Type B pancreatic cell (in vitro differentiated cells): ENCODE measurements around the gene CDKAL1. TPM values are rescaled to one million over a fixed set of nuclear protein-coding genes. Genes with fewer than 3 reads are reported as not detected.

Source experiments
- DNase-seq: peaks from one replicate; pipeline ENCODE4 v3.0.0; 2021; ENCODE audit warnings: mixed read lengths; ENCODE audit not compliant: unreplicated experiment; ENCODE audit errors: extremely low spot score
- H3K27ac Mint-ChIP-seq: 2 replicates; pipeline ENCODE4 v1.8.0; 2021; ENCODE audit warnings: mild to moderate bottlenecking, mixed read lengths
- H3K27me3 Mint-ChIP-seq: 2 replicates; pipeline ENCODE4 v1.8.0; 2021; ENCODE audit warnings: mixed read lengths
- H3K36me3 Mint-ChIP-seq: 2 replicates; pipeline ENCODE4 v1.8.0; 2021; ENCODE audit warnings: mixed read lengths
- H3K4me1 Mint-ChIP-seq: one replicate; pipeline ENCODE4 v1.8.0; 2021; ENCODE audit warnings: mixed read lengths; ENCODE audit not compliant: unreplicated experiment
- H3K4me3 Mint-ChIP-seq: 2 replicates; pipeline ENCODE4 v1.8.0; 2021; ENCODE audit warnings: mild to moderate bottlenecking, mixed read lengths
- H3K9me3 Mint-ChIP-seq: 2 replicates; pipeline ENCODE4 v1.8.0; 2021; ENCODE audit warnings: mixed read lengths
- total RNA-seq: library from RNA; stranded (reverse); gene quantifications from 2 replicates; pipeline ENCODE4 v1.2.1, GENCODE V29; 2021; ENCODE audit warnings: low replicate concordance
- TF ChIP-seq, protein P1 (sequence below): fragments of 200-600 bp; sonication (generic); conservative IDR thresholded peaks from 2 replicates; pipeline ENCODE4 v1.5.0; 2021; ENCODE audit warnings: antibody characterized with exemption, mild to moderate bottlenecking

The CDKAL1 gene
- total RNA-seq, 1 donor from 2014 or later: 21.0 TPM

DNA sequence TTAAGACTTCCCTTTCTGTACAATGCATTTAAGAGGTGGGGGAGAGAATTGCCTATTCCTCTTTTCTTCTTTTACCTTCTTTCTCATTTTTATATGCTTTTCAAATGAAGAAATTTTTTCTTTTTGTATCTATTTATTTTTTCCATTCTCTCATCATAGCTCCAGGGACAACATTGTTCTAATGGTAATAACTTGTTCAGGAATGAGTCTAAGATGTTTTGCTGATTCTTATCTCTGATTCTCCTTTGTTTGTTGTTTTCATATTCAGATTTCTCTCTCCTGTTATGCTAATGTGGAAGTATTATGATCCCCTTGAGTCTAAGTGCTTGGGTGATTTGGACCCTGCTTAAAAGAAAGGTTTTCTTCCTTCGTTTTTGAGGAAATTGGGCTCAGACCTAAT lies 451.6 kb downstream of the CDKAL1 start:
- peaks cover 13% of the 10 kb centered on the region for H3K36me3 Mint-ChIP-seq
- H3K9me3 Mint-ChIP-seq: peaks cover 3% of the 10 kb centered on the region
- no peaks in the 10 kb centered on the region for H3K27me3 Mint-ChIP-seq
- DNase-seq: no peak
- H3K27ac Mint-ChIP-seq: no peak overlapping the region
- H3K4me1 Mint-ChIP-seq: no peaks in the 10 kb centered on the region
- TF ChIP-seq, protein P1, sequence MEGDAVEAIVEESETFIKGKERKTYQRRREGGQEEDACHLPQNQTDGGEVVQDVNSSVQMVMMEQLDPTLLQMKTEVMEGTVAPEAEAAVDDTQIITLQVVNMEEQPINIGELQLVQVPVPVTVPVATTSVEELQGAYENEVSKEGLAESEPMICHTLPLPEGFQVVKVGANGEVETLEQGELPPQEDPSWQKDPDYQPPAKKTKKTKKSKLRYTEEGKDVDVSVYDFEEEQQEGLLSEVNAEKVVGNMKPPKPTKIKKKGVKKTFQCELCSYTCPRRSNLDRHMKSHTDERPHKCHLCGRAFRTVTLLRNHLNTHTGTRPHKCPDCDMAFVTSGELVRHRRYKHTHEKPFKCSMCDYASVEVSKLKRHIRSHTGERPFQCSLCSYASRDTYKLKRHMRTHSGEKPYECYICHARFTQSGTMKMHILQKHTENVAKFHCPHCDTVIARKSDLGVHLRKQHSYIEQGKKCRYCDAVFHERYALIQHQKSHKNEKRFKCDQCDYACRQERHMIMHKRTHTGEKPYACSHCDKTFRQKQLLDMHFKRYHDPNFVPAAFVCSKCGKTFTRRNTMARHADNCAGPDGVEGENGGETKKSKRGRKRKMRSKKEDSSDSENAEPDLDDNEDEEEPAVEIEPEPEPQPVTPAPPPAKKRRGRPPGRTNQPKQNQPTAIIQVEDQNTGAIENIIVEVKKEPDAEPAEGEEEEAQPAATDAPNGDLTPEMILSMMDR: no peak
- no peak overlapping the region for H3K4me3 Mint-ChIP-seq

DNA sequence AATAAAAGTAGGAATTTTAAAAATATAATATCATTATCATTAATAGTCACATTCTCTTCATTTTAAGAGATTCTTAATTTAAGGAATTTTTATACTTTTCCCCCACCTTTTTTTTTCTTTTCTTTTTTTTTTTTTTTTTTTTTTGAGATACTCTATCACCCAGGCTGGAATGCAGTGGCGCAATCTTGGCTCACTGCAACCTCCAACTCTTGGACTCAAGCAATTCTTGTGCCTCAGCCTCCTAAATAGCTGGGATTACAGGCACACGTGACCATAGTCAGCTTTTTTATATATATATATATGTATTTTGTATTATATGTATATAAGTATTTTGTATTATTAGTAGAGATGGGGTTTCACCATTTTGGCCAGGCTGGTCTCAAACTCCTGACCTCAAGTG lies 457.7 kb downstream of the CDKAL1 start:
- H3K27ac Mint-ChIP-seq: no peak overlapping the region
- peaks cover under 1% of the 10 kb centered on the region for H3K4me1 Mint-ChIP-seq
- no peak overlapping the region for H3K4me3 Mint-ChIP-seq
- H3K9me3 Mint-ChIP-seq: peaks cover 17% of the 10 kb centered on the region
- TF ChIP-seq, protein P1: no peak
- H3K27me3 Mint-ChIP-seq: no peaks in the 10 kb centered on the region
- H3K36me3 Mint-ChIP-seq: peaks cover 11% of the 10 kb centered on the region
- no peak for DNase-seq

DNA sequence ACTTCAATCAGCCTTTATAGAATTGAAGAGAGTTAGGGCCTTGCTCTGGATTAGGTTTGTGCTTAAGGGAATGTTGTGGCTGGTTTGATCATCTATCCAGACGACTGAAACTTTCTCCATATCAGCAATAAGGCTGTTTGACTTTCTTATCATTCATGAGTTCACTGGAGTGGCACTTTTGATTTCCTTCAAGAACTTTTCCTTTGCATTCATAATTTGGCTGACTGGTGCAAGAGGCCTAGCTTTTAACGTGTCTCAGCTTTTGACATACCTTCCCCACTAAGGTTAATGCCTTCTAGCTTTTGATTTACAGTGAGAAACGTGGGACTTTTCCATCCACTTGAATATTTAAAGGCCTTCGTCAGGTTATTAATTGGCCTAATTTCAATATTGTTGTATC lies 461.8 kb downstream of the CDKAL1 start:
- H3K4me1 Mint-ChIP-seq: peaks cover 18% of the 10 kb centered on the region
- no peaks in the 10 kb centered on the region for H3K27me3 Mint-ChIP-seq
- no peak overlapping the region for H3K4me3 Mint-ChIP-seq
- no peak for DNase-seq
- H3K9me3 Mint-ChIP-seq: peaks cover 13% of the 10 kb centered on the region
- no peak overlapping the region for H3K27ac Mint-ChIP-seq
- peaks cover 7% of the 10 kb centered on the region for H3K36me3 Mint-ChIP-seq
- TF ChIP-seq, protein P1: no peak

DNA sequence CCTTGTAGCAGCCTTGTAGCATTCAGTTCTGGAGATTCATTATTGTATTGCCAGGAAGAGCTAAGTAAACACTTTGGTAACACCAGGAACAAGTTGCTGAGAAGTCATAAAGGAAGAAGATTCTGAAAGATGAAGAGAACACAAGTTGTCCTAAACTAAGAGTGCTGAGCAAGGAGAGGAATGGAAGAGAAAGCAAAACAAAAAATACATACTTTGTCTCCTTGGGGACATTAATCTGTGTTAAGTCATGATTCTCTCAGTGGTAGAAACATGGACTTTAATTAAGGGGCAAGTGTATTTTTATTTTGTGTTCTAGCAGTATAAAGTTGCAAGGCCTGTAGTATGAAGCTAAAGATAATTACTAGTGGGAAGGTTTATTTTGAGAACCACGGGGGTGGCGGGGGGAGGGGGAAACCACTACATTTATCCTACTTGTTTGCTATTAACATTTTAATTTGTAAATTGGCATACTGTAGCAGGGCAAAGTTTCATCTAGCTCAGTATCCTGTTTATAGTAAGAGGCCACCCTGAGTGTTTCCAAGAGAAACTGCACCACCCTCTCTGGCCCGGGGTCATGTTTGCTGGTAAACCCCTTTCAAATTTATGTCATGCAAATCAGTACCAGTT lies 463.0 kb downstream of the CDKAL1 start:
- no peak overlapping the region for H3K4me3 Mint-ChIP-seq
- H3K27ac Mint-ChIP-seq: no peak overlapping the region
- H3K4me1 Mint-ChIP-seq: peaks cover 22% of the 10 kb centered on the region

DNA sequence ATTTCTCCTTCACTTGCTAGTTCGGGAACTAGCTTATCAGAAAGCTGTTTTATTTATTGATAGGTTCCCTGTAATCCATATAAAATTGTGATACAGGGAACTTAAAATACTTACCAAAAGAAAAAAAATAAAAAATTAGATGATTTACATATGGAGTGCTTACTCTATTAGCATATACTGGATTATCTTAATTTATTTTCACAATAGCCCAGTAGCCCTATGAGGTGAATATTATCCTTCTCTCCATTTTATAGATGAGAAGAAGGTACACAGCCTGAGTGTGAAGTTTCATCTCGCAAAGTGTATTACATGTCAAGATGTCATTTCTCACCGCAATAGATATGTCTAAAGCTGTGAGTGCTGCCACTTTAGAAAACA lies 463.5 kb downstream of the CDKAL1 start:
- H3K4me1 Mint-ChIP-seq: peaks cover 22% of the 10 kb centered on the region
- no peaks in the 10 kb centered on the region for H3K27me3 Mint-ChIP-seq
- H3K27ac Mint-ChIP-seq: no peak overlapping the region
- H3K9me3 Mint-ChIP-seq: peaks cover 13% of the 10 kb centered on the region
- H3K36me3 Mint-ChIP-seq: peaks cover 10% of the 10 kb centered on the region
- TF ChIP-seq, protein P1: no peak
- no peak for DNase-seq
- H3K4me3 Mint-ChIP-seq: no peak overlapping the region

More for the DNA sequence above, 463.0 kb downstream of the CDKAL1 start:
- TF ChIP-seq, protein P1: no peak
- H3K36me3 Mint-ChIP-seq: peaks cover 10% of the 10 kb centered on the region
- no peaks in the 10 kb centered on the region for H3K27me3 Mint-ChIP-seq
- H3K9me3 Mint-ChIP-seq: peaks cover 13% of the 10 kb centered on the region
- DNase-seq: no peak
